Activated naive CD8-positive, alpha-beta T cell (primary cell): Measurements from ENCODE around the gene ANO4.
"Not testable (repeated sequence)": the region's sequence is repeated elsewhere in the genome, so short reads cannot be mapped to it uniquely, and the experiment has no call there.

Source experiments
- H3K27ac Mint-ChIP-seq: one replicate; pipeline ENCODE4 v1.8.0; 2021; ENCODE audit warnings: mixed read lengths
- H3K27me3 Mint-ChIP-seq: one replicate; pipeline ENCODE4 v1.8.0; 2021; ENCODE audit warnings: mixed read lengths
- H3K36me3 Mint-ChIP-seq: one replicate; pipeline ENCODE4 v1.8.0; 2021; ENCODE audit warnings: mixed read lengths
- H3K4me1 Mint-ChIP-seq: one replicate; pipeline ENCODE4 v1.8.0; 2021; ENCODE audit warnings: low read depth, mixed read lengths
- H3K4me3 Mint-ChIP-seq: one replicate; pipeline ENCODE4 v1.8.0; 2021; ENCODE audit warnings: mild to moderate bottlenecking, mixed read lengths
- H3K9me3 Mint-ChIP-seq: one replicate; pipeline ENCODE4 v1.8.0; 2021; ENCODE audit warnings: low read depth, mixed read lengths

Gene ANO4

DNA sequence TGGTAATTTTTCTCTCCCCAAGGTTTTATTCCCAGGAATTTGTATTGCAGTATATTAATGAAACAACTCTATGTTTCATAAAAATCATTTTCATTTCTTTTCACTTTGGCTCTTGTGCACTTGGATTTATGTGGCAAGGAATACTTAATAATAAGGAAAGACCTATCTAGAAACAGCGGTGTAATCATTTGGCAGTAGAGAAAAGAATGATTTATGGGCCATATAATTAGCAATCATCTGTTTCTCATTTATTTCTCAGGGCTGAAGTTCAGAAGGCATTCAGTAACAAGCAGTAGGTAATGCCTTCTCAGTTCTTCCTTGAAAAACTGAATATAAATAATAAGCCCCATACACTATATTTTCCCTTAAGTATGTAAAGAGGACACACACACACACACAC lies 172.6 kb downstream of the ANO4 start:
- Mint-ChIP-seq H3K4me3 (no peak overlapping the region), H3K4me1 (no peaks in the 10 kb centered on the region), H3K9me3 (no peaks in the 10 kb centered on the region), H3K27me3 (no peaks in the 10 kb centered on the region), H3K36me3 (no peaks in the 10 kb centered on the region), H3K27ac (no peak overlapping the region)

DNA sequence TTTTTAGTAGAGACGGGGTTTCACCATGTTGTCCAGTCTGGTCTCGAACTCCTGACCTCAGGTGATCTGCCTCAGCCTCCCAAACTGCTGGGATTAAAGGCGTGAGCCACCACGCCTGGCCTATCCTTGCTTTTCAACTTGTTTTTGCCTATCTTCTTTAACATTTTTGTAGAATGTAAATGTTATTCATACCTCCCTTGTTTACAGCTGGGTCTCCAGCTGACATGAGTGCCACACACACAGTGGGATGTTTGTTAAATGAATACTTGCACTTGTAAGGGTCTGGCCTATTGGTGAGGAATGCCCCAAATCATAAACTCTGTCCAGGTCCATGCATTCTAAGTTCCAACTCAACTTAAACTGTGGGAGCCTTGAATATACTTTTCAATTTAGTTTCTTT lies 176.3 kb downstream of the ANO4 start:
- H3K36me3 Mint-ChIP-seq, result no peaks in the 10 kb centered on the region
- H3K9me3 Mint-ChIP-seq, result peaks cover 4% of the 10 kb centered on the region
- H3K4me3 Mint-ChIP-seq, result no peak overlapping the region
- no peaks in the 10 kb centered on the region for H3K4me1 Mint-ChIP-seq
- no peak overlapping the region for H3K27ac Mint-ChIP-seq
- no peaks in the 10 kb centered on the region for H3K27me3 Mint-ChIP-seq

GRCh38 chr12:100972121-100972520 lies 177.5 kb downstream of the ANO4 start:
- Mint-ChIP-seq H3K36me3 (no peaks in the 10 kb centered on the region), H3K27ac (no peak overlapping the region), H3K4me3 (no peak overlapping the region), H3K4me1 (no peaks in the 10 kb centered on the region), H3K27me3 (peaks cover 1% of the 10 kb centered on the region), H3K9me3 (peaks cover 4% of the 10 kb centered on the region)

DNA sequence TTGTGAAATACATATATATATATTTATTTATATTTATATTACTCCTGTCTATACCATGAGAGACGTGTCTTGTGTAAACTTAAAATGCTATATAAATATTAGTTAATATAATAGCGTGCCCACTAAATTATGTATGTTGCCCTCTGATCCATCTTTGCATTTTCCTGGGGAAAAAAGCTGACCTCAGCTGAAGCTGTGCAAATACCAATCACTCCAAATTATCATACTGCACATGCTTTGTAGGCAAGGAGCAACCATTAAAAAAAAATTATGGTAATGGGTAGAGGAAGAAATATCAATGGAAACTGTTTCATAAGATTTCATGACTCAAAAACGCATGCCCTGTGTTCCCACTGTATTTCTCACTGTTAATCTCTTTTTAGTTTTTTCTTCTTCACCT lies 179.8 kb downstream of the ANO4 start:
- Mint-ChIP-seq H3K4me3 (no peak overlapping the region), H3K9me3 (peaks cover 4% of the 10 kb centered on the region), H3K27me3 (peaks cover 1% of the 10 kb centered on the region), H3K36me3 (no peaks in the 10 kb centered on the region), H3K4me1 (no peaks in the 10 kb centered on the region), H3K27ac (no peak overlapping the region)

DNA sequence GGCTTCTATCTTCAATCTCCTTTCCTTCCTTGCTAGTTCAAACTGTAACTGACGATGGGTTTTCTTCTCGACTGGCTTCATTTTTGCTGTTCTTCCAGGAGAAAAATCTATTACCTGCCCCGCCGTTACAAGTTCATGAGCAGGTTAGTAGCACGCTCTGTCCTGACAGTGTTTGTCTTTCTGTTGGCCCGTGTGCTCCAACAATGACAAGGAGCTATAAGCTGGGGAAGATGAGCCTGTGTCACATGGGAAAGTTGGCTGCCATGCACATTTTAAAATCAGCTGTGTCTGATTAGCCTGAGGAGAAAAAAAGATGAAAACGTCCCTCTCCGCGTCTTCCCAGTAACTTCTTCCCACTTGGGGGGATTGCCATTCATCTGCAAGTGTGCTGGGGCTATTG lies 180.2 kb downstream of the ANO4 start:
- Mint-ChIP-seq H3K4me1 (no peaks in the 10 kb centered on the region), H3K36me3 (no peaks in the 10 kb centered on the region), H3K9me3 (peaks cover 4% of the 10 kb centered on the region), H3K4me3 (no peak overlapping the region), H3K27ac (no peak overlapping the region), H3K27me3 (peaks cover 1% of the 10 kb centered on the region)

GRCh38 chr12:100976735-100977134 lies 182.2 kb downstream of the ANO4 start:
- H3K27me3 Mint-ChIP-seq, result peaks cover 1% of the 10 kb centered on the region
- no peak overlapping the region for H3K4me3 Mint-ChIP-seq
- no peaks in the 10 kb centered on the region for H3K36me3 Mint-ChIP-seq
- H3K9me3 Mint-ChIP-seq, result peaks cover 4% of the 10 kb centered on the region
- H3K4me1 Mint-ChIP-seq, result no peaks in the 10 kb centered on the region
- H3K27ac Mint-ChIP-seq, result no peak overlapping the region

DNA sequence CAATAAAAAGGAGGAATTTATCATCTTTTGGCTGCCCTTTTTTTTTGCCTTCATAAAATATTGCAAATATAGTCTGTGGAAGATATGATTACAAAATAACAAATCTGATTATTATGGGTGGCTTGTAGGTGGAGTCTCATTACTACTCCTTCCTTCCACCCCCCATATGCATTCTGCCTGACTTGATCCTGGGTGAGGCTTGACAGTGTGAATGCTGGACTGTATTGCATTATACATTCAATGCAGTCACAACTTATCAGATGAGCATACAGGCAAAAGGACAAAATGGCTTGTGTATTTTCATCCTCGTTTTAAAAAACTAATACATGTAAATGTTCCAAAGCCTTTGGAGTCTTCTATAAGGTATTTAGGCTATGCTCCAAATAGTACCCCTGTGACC lies 186.3 kb downstream of the ANO4 start:
- H3K27ac Mint-ChIP-seq, result no peak overlapping the region
- peaks cover 1% of the 10 kb centered on the region for H3K27me3 Mint-ChIP-seq

DNA sequence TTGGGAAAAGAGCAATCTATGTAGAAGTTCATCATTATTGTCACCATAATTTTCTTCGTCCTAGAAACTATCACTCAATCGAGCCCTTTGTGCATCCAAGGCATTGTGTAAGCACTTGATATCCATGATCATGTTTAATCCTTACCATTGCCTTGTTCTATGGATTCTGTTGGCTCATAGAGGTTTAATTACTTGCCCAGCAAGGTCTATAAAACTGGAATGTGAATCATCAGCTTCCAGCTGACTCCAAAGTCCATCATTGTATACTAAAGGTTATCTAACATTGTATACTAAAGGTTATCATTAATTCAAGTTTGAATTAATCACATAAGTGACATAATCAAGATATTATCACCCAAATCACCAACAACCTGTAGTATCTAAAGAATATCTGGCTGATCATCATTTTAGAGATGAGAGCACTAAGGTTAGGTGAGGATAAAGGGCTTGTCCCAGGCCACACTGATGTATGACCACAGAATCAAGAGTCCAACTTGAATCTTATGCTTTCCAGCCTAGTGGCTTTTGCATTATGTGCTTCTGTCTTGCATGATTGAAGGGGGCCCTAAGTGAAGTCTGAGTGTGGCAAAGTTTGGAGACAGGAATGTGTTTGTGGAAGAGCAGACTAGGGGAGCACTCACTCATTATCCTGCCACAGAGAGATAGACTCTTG lies 188.1 kb downstream of the ANO4 start:
- H3K27me3 Mint-ChIP-seq, result no peaks in the 10 kb centered on the region
- no peak overlapping the region for H3K27ac Mint-ChIP-seq
- H3K9me3 Mint-ChIP-seq, result no peaks in the 10 kb centered on the region
- no peaks in the 10 kb centered on the region for H3K4me1 Mint-ChIP-seq
- H3K36me3 Mint-ChIP-seq, result no peaks in the 10 kb centered on the region
- no peak overlapping the region for H3K4me3 Mint-ChIP-seq

More for the DNA sequence above, 186.3 kb downstream of the ANO4 start:
- no peaks in the 10 kb centered on the region for H3K4me1 Mint-ChIP-seq
- H3K4me3 Mint-ChIP-seq, result no peak overlapping the region
- H3K9me3 Mint-ChIP-seq, result no peaks in the 10 kb centered on the region
- H3K36me3 Mint-ChIP-seq, result no peaks in the 10 kb centered on the region

DNA sequence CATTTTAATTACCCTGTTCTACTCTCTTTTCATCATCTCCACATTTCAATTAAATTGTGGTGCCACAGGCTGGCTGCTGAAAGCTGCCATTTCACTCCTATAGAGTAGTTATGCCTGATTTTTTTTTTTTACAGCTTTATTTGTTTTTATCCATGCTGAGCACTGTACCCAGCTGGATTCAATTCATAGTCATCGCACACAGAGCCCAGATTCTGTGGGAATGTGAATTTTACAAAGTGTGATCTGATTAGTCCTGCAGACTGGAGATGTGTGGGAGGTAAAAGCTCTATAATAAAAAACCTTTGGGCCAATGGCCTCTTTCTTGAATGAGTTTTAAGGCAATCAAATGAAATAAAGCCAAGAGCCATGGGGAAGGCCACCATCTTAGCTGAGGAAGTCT lies 190.2 kb downstream of the ANO4 start:
- no peak overlapping the region for H3K4me3 Mint-ChIP-seq

GRCh38 chr12:100986595-100987547 lies 192.3 kb downstream of the ANO4 start:
- Mint-ChIP-seq H3K4me1 (no peaks in the 10 kb centered on the region), H3K4me3 (no peak overlapping the region), H3K36me3 (no peaks in the 10 kb centered on the region), H3K27ac (no peak overlapping the region), H3K27me3 (peaks cover 2% of the 10 kb centered on the region), H3K9me3 (peaks cover 4% of the 10 kb centered on the region)

More for the DNA sequence above, 190.2 kb downstream of the ANO4 start:
- no peaks in the 10 kb centered on the region for H3K4me1 Mint-ChIP-seq
- H3K36me3 Mint-ChIP-seq, result no peaks in the 10 kb centered on the region
- H3K27ac Mint-ChIP-seq, result no peak overlapping the region
- H3K27me3 Mint-ChIP-seq, result peaks cover 2% of the 10 kb centered on the region
- no peaks in the 10 kb centered on the region for H3K9me3 Mint-ChIP-seq

- H3K27ac Mint-ChIP-seq, result no peak overlapping the region
- H3K27me3 Mint-ChIP-seq, result peaks cover 2% of the 10 kb centered on the region
- H3K9me3 Mint-ChIP-seq, result peaks cover 4% of the 10 kb centered on the region
- H3K4me1 Mint-ChIP-seq, result no peaks in the 10 kb centered on the region
- no peaks in the 10 kb centered on the region for H3K36me3 Mint-ChIP-seq
- H3K4me3 Mint-ChIP-seq, result no peak overlapping the region
Observed at GRCh38 chr12:100987552-100988521, 193.3 kb downstream of the ANO4 start.

GRCh38 chr12:100989509-100989908 lies 194.9 kb downstream of the ANO4 start:
- H3K27me3 Mint-ChIP-seq, H3K4me3 Mint-ChIP-seq, H3K9me3 Mint-ChIP-seq, H3K4me1 Mint-ChIP-seq, H3K36me3 Mint-ChIP-seq, H3K27ac Mint-ChIP-seq: not testable (repeated sequence)

- Mint-ChIP-seq H3K4me3 (no peak overlapping the region), H3K27me3 (peaks cover 2% of the 10 kb centered on the region), H3K27ac (no peak overlapping the region), H3K4me1 (no peaks in the 10 kb centered on the region), H3K9me3 (peaks cover 4% of the 10 kb centered on the region), H3K36me3 (no peaks in the 10 kb centered on the region)
Observed at GRCh38 chr12:100991102-100991501, 196.5 kb downstream of the ANO4 start.

DNA sequence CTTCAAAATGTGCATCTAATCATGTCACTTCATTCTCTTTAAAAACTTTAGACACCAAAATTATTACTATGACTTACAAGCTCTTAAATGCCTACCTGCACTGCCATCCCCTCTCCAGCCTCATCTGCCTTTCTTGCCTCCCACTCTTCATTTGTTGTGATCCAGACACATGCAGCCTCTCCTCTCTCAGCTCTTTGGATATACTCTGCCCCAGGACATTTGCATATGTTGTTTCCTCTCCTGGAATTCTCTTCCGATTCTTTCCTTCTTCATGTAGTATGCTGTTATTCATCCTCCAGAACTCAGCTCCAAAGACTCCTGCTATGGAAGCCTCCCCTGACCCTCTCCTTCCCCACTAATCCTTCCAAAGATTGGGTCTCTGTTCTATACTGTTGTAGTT lies 197.6 kb downstream of the ANO4 start:
- H3K4me3 Mint-ChIP-seq, result no peak overlapping the region
- no peaks in the 10 kb centered on the region for H3K36me3 Mint-ChIP-seq
- H3K9me3 Mint-ChIP-seq, result peaks cover 4% of the 10 kb centered on the region
- H3K27me3 Mint-ChIP-seq, result peaks cover 2% of the 10 kb centered on the region
- no peak overlapping the region for H3K27ac Mint-ChIP-seq
- H3K4me1 Mint-ChIP-seq, result no peaks in the 10 kb centered on the region
